NCI-H1694 (cell line): ENCODE results near the gene HBG1.
"Not testable (repeated sequence)": the region's sequence is repeated elsewhere in the genome, so short reads cannot be mapped to it uniquely, and the experiment has no call there.

Experiments
- DNase-seq: peaks from one replicate; lab custom pipeline; 2025; lab: John Stamatoyannopoulos, UW

HBG1 gene

GRCh38 chr11:5249807-5250396 lies at the start of gene HBG1:
Gene HBG1, minus strand, starts transcription at chr11:5249857. Its CDS starts 53 bp downstream, at chr11:5249804.
- DNase-seq: not testable (repeated sequence)

- no peak for DNase-seq
Observed at GRCh38 chr11:5298451-5298850, 48.8 kb upstream of the HBG1 start.

GRCh38 chr11:5297721-5298323 lies 48.2 kb upstream of the HBG1 start:
- DNase-seq: no peak

GRCh38 chr11:5294342-5294995 lies 44.8 kb upstream of the HBG1 start:
- not testable (repeated sequence) for DNase-seq

- DNase-seq: no peak
Observed at GRCh38 chr11:5293028-5293427, 43.4 kb upstream of the HBG1 start.

GRCh38 chr11:5291207-5291838 lies 41.7 kb upstream of the HBG1 start:
- no peak for DNase-seq

GRCh38 chr11:5290106-5290505 lies 40.4 kb upstream of the HBG1 start:
- DNase-seq: no peak

- DNase-seq: no peak
Observed at GRCh38 chr11:5289696-5290095, 40.0 kb upstream of the HBG1 start.

- no peak for DNase-seq
Observed at GRCh38 chr11:5288906-5289550, 39.4 kb upstream of the HBG1 start.

GRCh38 chr11:5288108-5288905 lies 38.6 kb upstream of the HBG1 start:
- no peak for DNase-seq

- no peak for DNase-seq
Observed at GRCh38 chr11:5286901-5287300, 37.2 kb upstream of the HBG1 start.

- DNase-seq: no peak
Observed at GRCh38 chr11:5286351-5286750, 36.7 kb upstream of the HBG1 start.

GRCh38 chr11:5285703-5286340 lies 36.2 kb upstream of the HBG1 start:
- DNase-seq: no peak

- no peak for DNase-seq
Observed at GRCh38 chr11:5284637-5285036, 35.0 kb upstream of the HBG1 start.

- DNase-seq: no peak
Observed at GRCh38 chr11:5283882-5284281, 34.2 kb upstream of the HBG1 start.

- no peak for DNase-seq
Observed at GRCh38 chr11:5283086-5283485, 33.4 kb upstream of the HBG1 start.

- DNase-seq: no peak
Observed at GRCh38 chr11:5282628-5283027, 33.0 kb upstream of the HBG1 start.

GRCh38 chr11:5281596-5281995 lies 31.9 kb upstream of the HBG1 start:
- no peak for DNase-seq

- no peak for DNase-seq
Observed at GRCh38 chr11:5280582-5281102, 31.0 kb upstream of the HBG1 start.

GRCh38 chr11:5279471-5280090 lies 29.9 kb upstream of the HBG1 start:
- DNase-seq: no peak
